H54 (cell line): Measurements from ENCODE around the gene SLC25A13.
A peak's percentile ranks its signal among the peaks of the same experiment; 100 is the strongest.
"Not testable (repeated sequence)": the region's sequence is repeated elsewhere in the genome, so short reads cannot be mapped to it uniquely, and the experiment has no call there.

Experiments
- DNase-seq: peaks from one replicate; pipeline ENCODE4 v3.0.0; 2011; ENCODE audit warnings: low spot score, mixed read lengths; ENCODE audit not compliant: insufficient read length
- FAIRE-seq: peaks from 3 replicates; lab custom pipeline; 2011; peaks lifted over from hg19 to GRCh38; lab: Jason Lieb, UNC
- POLR2A ChIP-seq: IDR thresholded peaks from 2 replicates; pipeline ENCODE4 v1.6.1; 2011; ENCODE audit warnings: low read depth, mild to moderate bottlenecking, low read length

The SLC25A13 gene

GRCh38 chr7:96337519-96337918, 15.6 kb upstream of the SLC25A13 start:
- DNase-seq = no peak
- FAIRE-seq = no peak
- TF ChIP-seq POLR2A = no peak

GRCh38 chr7:96332325-96332724, 10.4 kb upstream of the SLC25A13 start:
- TF ChIP-seq POLR2A = no peak
- DNase-seq (no peak), FAIRE-seq (no peak)

- DNase-seq = no peak
- TF ChIP-seq POLR2A = no peak
- no peak for FAIRE-seq
Observed at GRCh38 chr7:96331775-96332174, 9.9 kb upstream of the SLC25A13 start.

- FAIRE-seq (no peak), DNase-seq (no peak)
- TF ChIP-seq POLR2A = no peak
Observed at GRCh38 chr7:96331233-96331632, 9.3 kb upstream of the SLC25A13 start.

- TF ChIP-seq POLR2A = no peak
- DNase-seq = no peak
- no peak for FAIRE-seq
Observed at GRCh38 chr7:96330193-96330592, 8.3 kb upstream of the SLC25A13 start.

GRCh38 chr7:96329241-96329640, 7.3 kb upstream of the SLC25A13 start:
- no peak for FAIRE-seq
- no peak for DNase-seq
- TF ChIP-seq POLR2A = no peak

GRCh38 chr7:96328016-96328415, 6.1 kb upstream of the SLC25A13 start:
- FAIRE-seq (no peak), DNase-seq (no peak)
- no peak for TF ChIP-seq POLR2A

- TF ChIP-seq POLR2A = no peak
- DNase-seq (no peak), FAIRE-seq (no peak)
Observed at GRCh38 chr7:96327429-96327828, 5.5 kb upstream of the SLC25A13 start.

- not testable (repeated sequence) for FAIRE-seq, DNase-seq
Observed at GRCh38 chr7:96326752-96327151, 4.9 kb upstream of the SLC25A13 start.

- DNase-seq = no peak
- TF ChIP-seq POLR2A = no peak
- FAIRE-seq = no peak
Observed at GRCh38 chr7:96322847-96323461, 1.1 kb upstream of the SLC25A13 start.

GRCh38 chr7:96322373-96322695, 436 bp upstream of the SLC25A13 start:
- TF ChIP-seq POLR2A = no peak
- no peak for DNase-seq
- FAIRE-seq = no peak

- peak; percentile 41; the same call in 1 of the 2 replicates for TF ChIP-seq POLR2A
- DNase-seq = peak; percentile 63
- no peak for FAIRE-seq
Observed at GRCh38 chr7:96321031-96321657, 754 bp downstream of the SLC25A13 start.

GRCh38 chr7:96320442-96320841, 1.5 kb downstream of the SLC25A13 start:
- FAIRE-seq (no peak), DNase-seq (no peak)
- TF ChIP-seq POLR2A = no peak

GRCh38 chr7:96319439-96319838, 2.5 kb downstream of the SLC25A13 start:
- TF ChIP-seq POLR2A = no peak
- FAIRE-seq (no peak), DNase-seq (no peak)

- DNase-seq (no peak), FAIRE-seq (no peak)
Observed at GRCh38 chr7:96316949-96317348, 4.9 kb downstream of the SLC25A13 start.

More at GRCh38 chr7:96316949-96317348, 4.9 kb downstream of the SLC25A13 start:
- no peak for TF ChIP-seq POLR2A
